HepG2 (cell line): ENCODE results near the gene TCAP. TPM values are rescaled to one million over a fixed set of nuclear protein-coding genes. Genes with fewer than 3 reads are reported as not detected.
A peak's percentile ranks its signal among the peaks of the same experiment; 100 is the strongest.

Source experiments
- CENPT ChIP-seq: sonication (generic); formaldehyde crosslinking; IDR thresholded peaks from 2 replicates; pipeline ENCODE4 v1.8.0; 2022; ENCODE audit warnings: low read depth, mild to moderate bottlenecking, moderate library complexity, missing genetic modification reagents
- GATAD2A ChIP-seq: IDR thresholded peaks from 2 replicates; pipeline ENCODE4 v1.6.1; 2016
- HMG20B ChIP-seq: conservative IDR thresholded peaks from 2 replicates; pipeline ENCODE4 v1.6.1; 2016; ENCODE audit warnings: missing genetic modification reagents, missing compliant biosample characterization
- ZBED4 ChIP-seq: sonication (generic); formaldehyde crosslinking; IDR thresholded peaks from 2 replicates; pipeline ENCODE4 v1.4.0; 2020; ENCODE audit warnings: missing genetic modification reagents, borderline replicate concordance
- ZBTB38 ChIP-seq: sonication (generic); formaldehyde crosslinking; IDR thresholded peaks from 2 replicates; pipeline ENCODE4 v1.5.1; 2020; ENCODE audit warnings: mild to moderate bottlenecking, missing genetic modification reagents
- ZNF609 ChIP-seq: sonication (generic); formaldehyde crosslinking; IDR thresholded peaks from 2 replicates; pipeline ENCODE4 v1.4.0; 2020; ENCODE audit warnings: mild to moderate bottlenecking, missing genetic modification reagents, borderline replicate concordance
- ZNF850 ChIP-seq: sonication (generic); formaldehyde crosslinking; conservative IDR thresholded peaks from 2 replicates; pipeline ENCODE4 v1.9.0; 2021; ENCODE audit warnings: mild to moderate bottlenecking, missing genetic modification reagents
- polyA plus RNA-seq, 8 experiments: library from polyadenylated mRNA; depleted of rRNA in 3 of 8; stranded (reverse) in 7 of 8; unstranded in 1 of 8; fragments of >200 nt; fragmentation: Illumina TruSeq in 4 of 8; extraction: Trizol in 4 of 8; gene quantifications; 2 replicates each; pipeline versions ENCODE4 v1.2.1 to v1.2.3, GENCODE V29; 2011 to 2016; ENCODE audit warnings: low read depth in 4 of 8, missing spikeins in 1 of 8, mixed read lengths in 1 of 8; ENCODE audit not compliant: insufficient read depth in 1 of 8
- total RNA-seq, 5 experiments: library from RNA; depleted of rRNA; stranded (reverse); fragments of >200 nt; fragmentation: Illumina TruSeq; extraction: Trizol; gene quantifications; 2 replicates each; pipeline ENCODE4 v1.2.3, GENCODE V29; 2016; ENCODE audit warnings: low read depth in 1 of 5
- TF ChIP-seq, protein P1 (sequence below): sonication (generic); formaldehyde crosslinking; IDR thresholded peaks from 2 replicates; pipeline ENCODE4 v1.8.1; 2022; ENCODE audit warnings: low read depth, mild to moderate bottlenecking, missing genetic modification reagents
- TF ChIP-seq, protein P2 (sequence below): sonication (generic); formaldehyde crosslinking; IDR thresholded peaks from 2 replicates; pipeline ENCODE4 v1.4.0; 2020; ENCODE audit warnings: missing genetic modification reagents

TCAP gene
- total and polyA plus RNA-seq, 2 of the 13 experiments (the other 11 are each of a cell fraction or from before 2014, with no cell fraction given) = 0.24 to 0.65 TPM

- TF ChIP-seq HMG20B (no peak), ZNF609 (no peak), ZBED4 (CRISPR knock-in tag) (no peak), ZBTB38 (CRISPR knock-in tag) (no peak), ZNF850 (no peak), CENPT (CRISPR knock-in tag) (no peak), GATAD2A (CRISPR knock-in tag) (peak; percentile 50; the same call in 1 of the 2 replicates)
- TF ChIP-seq, protein P1, sequence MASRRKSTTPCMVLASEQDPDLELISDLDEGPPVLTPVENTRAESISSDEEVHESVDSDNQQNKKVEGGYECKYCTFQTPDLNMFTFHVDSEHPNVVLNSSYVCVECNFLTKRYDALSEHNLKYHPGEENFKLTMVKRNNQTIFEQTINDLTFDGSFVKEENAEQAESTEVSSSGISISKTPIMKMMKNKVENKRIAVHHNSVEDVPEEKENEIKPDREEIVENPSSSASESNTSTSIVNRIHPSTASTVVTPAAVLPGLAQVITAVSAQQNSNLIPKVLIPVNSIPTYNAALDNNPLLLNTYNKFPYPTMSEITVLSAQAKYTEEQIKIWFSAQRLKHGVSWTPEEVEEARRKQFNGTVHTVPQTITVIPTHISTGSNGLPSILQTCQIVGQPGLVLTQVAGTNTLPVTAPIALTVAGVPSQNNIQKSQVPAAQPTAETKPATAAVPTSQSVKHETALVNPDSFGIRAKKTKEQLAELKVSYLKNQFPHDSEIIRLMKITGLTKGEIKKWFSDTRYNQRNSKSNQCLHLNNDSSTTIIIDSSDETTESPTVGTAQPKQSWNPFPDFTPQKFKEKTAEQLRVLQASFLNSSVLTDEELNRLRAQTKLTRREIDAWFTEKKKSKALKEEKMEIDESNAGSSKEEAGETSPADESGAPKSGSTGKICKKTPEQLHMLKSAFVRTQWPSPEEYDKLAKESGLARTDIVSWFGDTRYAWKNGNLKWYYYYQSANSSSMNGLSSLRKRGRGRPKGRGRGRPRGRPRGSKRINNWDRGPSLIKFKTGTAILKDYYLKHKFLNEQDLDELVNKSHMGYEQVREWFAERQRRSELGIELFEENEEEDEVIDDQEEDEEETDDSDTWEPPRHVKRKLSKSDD (CRISPR knock-in tag) = no peak
- TF ChIP-seq, protein P2, sequence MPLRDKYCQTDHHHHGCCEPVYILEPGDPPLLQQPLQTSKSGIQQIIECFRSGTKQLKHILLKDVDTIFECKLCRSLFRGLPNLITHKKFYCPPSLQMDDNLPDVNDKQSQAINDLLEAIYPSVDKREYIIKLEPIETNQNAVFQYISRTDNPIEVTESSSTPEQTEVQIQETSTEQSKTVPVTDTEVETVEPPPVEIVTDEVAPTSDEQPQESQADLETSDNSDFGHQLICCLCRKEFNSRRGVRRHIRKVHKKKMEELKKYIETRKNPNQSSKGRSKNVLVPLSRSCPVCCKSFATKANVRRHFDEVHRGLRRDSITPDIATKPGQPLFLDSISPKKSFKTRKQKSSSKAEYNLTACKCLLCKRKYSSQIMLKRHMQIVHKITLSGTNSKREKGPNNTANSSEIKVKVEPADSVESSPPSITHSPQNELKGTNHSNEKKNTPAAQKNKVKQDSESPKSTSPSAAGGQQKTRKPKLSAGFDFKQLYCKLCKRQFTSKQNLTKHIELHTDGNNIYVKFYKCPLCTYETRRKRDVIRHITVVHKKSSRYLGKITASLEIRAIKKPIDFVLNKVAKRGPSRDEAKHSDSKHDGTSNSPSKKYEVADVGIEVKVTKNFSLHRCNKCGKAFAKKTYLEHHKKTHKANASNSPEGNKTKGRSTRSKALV (CRISPR knock-in tag) = no peak
These were observed 46.0 kb upstream of the TCAP start (continued) for GRCh38 chr17:39618956-39619785.
